Adrenal gland (tissue), 12 donors: ENCODE results near the gene SORBS1. TPM values are rescaled to one million over a fixed set of nuclear protein-coding genes. Genes with fewer than 3 reads are reported as not detected.
A peak's percentile ranks its signal among the peaks of the same experiment; 100 is the strongest.

Experiments
- DNase-seq, 7 donors: peaks; one replicate each; pipeline ENCODE4 v3.0.0-alpha.2; 2019 to 2020
- H3K27ac ChIP-seq, 5 donors: fragments of 200-600 bp; sonication (generic) in 4 of 5; 1 replicate in 3 of 5; 2 replicates in 2 of 5; pipeline versions ENCODE4 v1.5.1 to v1.8.0; 2016 to 2020; ENCODE audit warnings: mild to moderate bottlenecking in 1 of 5
- H3K27me3 ChIP-seq: fragments of 200-600 bp; 2 replicates; pipeline ENCODE4 v1.8.0; 2021
- H3K36me3 ChIP-seq, 2 donors: fragments of 200-600 bp; replicated peaks in 1 of 2; 1 replicate in 1 of 2; 2 replicates in 1 of 2; pipeline versions ENCODE4 v1.5.1 to v1.8.0; 2018 to 2022
- H3K4me1 ChIP-seq, 2 donors: fragments of 200-600 bp; replicated peaks in 1 of 2; 1 replicate in 1 of 2; 2 replicates in 1 of 2; pipeline versions ENCODE4 v1.5.1 to v1.8.0; 2018 to 2021
- H3K4me3 ChIP-seq, 4 donors: fragments of 200-600 bp; sonication (generic) in 3 of 4; one replicate each; pipeline ENCODE4 v1.5.1; 2016 to 2018
- H3K9me3 ChIP-seq, 3 donors: fragments of 200-600 bp; sonication (generic) in 1 of 3; replicated peaks in 1 of 3; 1 replicate in 2 of 3; 2 replicates in 1 of 3; pipeline versions ENCODE4 v1.5.1 to v1.8.0; 2016 to 2021
- POLR2A ChIP-seq, 2 donors: fragments of 450-650 bp; IDR thresholded peaks; one replicate each; pipeline ENCODE4 v1.6.1; 2017; ENCODE audit warnings: antibody characterized with exemption in 2 of 2, mild to moderate bottlenecking in 2 of 2, moderate library complexity in 1 of 2
- WGBS, 4 donors: extraction: QIAGEN DNeasy Blood & Tissue Kit in 2 of 4; methylation state at CpG; one replicate each; pipeline versions ENCODE4 v1.1.5 to v1.1.7; 2013 to 2017; 5-methylcytosine and 5-hydroxymethylcytosine counted together
- intact Hi-C, 2 donors: fragments of 100-400 bp; cut with DNase I; formaldehyde crosslinking; loops; one replicate each; pipeline versions ENCODE4 v1.14.1 to v1.15.0; 2022 to 2023
- polyA plus RNA-seq, 3 donors: library from polyadenylated mRNA; stranded (reverse); fragments of 200-250 nt in 2 of 3; fragments of 350-450 nt in 1 of 3; fragmentation: Illumina TruSeq in 1 of 3; extraction: RNeasy Lipid Tissue Mini Kit (QIAGEN cat#74804) in 1 of 3; gene quantifications; one replicate each; pipeline ENCODE4 v1.2.3, GENCODE V29; 2013 to 2014
- total RNA-seq, 9 donors: library from RNA; depleted of rRNA in 4 of 9; stranded (reverse); fragments of >200 nt in 4 of 9; fragments of 120-200 nt in 1 of 9; fragmentation: NEBNext Ultra II Directional in 1 of 9; extraction: Animal tissue kit (Norgen Biotek cat#: 25700) in 1 of 9; gene quantifications; one replicate each; pipeline versions ENCODE4 v1.1.0 to v1.2.4, GENCODE V29; 2013 to 2023
- TF ChIP-seq, protein P1 (sequence below), 6 experiments: fragments of 450-650 bp in 4 of 6; fragments of 200-600 bp in 2 of 6; sonication (generic) in 1 of 6; IDR thresholded peaks; 1 replicate in 5 of 6; 2 replicates in 1 of 6; pipeline versions ENCODE4 v1.5.1 to v1.8.0; 2016 to 2021; ENCODE audit warnings: antibody characterized with exemption in 6 of 6, mild to moderate bottlenecking in 2 of 6, moderate library complexity in 1 of 6
- donor health status: healthy with polysubstance abuse.
- donor health status: Bipolar disorder and iron deficiency.
- donor health status: DM: yes; HTN: yes; CAD: no.
- donor health status: DM: no; HTN: no; CAD: no.
- donor health status: DM: no; HTN: no; CAD: no.
- donor health status: DM: yes; HTN: yes; CAD: no.

Gene SORBS1
- total and polyA plus RNA-seq, 12 donors, result 9.5 to 43.4 (median 19.0) TPM

DNA sequence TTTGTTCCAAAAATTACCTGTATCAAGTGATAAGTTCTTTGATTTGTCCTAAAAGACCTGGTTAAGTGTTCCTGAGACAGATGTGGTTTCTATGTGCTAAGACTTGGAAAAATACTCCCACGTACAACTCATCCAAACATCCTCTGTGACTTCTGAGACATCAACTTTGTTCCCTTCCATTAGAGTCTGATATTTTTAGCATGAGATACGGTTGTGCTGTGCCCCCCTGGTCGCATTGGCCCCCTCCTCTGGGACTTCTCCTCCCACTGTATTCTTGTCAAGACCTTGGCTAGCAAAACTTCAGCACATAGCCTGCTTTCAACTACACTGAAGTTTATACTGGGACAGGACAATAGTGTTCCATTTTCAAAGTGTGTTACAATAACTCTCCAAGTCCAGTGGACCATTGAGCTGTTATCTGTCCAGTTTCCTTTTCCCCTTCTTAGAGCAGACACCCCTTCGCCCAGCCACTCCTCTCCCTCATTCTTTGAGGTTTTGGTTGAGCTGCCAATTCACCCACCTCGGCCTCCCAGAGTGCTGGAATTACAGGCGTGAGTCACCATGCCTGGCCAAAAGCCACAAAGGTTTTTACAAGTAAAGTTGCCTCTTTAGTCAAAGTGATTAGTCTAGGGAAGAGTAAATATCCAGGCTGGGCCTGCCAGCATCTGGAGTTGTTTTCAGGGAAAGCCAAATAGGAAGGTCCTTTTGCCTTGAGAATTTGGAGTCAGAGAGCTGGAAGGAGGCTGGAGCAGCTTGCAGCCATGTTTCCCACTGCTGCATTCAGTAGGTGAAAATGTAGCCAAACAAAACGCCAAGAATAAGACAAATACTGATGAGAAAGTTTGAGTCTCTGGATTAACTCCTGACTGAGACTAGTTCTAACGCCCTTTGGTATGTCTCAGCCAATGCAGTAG lies 252.5 kb downstream of the SORBS1 start:
- H3K4me3 ChIP-seq, result no peak overlapping the region
- peak overlapping the region in 2 of 5 donors; percentile 28 to 74 for H3K27ac ChIP-seq
- 24 to 40% (median 39%) methylated on average over 8 of the region's 8 CpGs for WGBS, 4 donors
- no peaks in the 10 kb centered on the region for H3K36me3 ChIP-seq
- intact Hi-C loops, result no loop called here
- H3K27me3 ChIP-seq, result no peaks in the 10 kb centered on the region
- peak; percentile 48 to 92 (median 88) for DNase-seq
- no peaks in the 10 kb centered on the region for H3K9me3 ChIP-seq
- H3K4me1 ChIP-seq, result peaks cover 0 to 20% of the 10 kb centered on the region in 2 donors
- TF ChIP-seq, protein P1, sequence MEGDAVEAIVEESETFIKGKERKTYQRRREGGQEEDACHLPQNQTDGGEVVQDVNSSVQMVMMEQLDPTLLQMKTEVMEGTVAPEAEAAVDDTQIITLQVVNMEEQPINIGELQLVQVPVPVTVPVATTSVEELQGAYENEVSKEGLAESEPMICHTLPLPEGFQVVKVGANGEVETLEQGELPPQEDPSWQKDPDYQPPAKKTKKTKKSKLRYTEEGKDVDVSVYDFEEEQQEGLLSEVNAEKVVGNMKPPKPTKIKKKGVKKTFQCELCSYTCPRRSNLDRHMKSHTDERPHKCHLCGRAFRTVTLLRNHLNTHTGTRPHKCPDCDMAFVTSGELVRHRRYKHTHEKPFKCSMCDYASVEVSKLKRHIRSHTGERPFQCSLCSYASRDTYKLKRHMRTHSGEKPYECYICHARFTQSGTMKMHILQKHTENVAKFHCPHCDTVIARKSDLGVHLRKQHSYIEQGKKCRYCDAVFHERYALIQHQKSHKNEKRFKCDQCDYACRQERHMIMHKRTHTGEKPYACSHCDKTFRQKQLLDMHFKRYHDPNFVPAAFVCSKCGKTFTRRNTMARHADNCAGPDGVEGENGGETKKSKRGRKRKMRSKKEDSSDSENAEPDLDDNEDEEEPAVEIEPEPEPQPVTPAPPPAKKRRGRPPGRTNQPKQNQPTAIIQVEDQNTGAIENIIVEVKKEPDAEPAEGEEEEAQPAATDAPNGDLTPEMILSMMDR (IDR thresholded peaks at IDR 0.05), result no peak
- no peak for TF ChIP-seq POLR2A (IDR thresholded peaks at IDR 0.05)

DNA sequence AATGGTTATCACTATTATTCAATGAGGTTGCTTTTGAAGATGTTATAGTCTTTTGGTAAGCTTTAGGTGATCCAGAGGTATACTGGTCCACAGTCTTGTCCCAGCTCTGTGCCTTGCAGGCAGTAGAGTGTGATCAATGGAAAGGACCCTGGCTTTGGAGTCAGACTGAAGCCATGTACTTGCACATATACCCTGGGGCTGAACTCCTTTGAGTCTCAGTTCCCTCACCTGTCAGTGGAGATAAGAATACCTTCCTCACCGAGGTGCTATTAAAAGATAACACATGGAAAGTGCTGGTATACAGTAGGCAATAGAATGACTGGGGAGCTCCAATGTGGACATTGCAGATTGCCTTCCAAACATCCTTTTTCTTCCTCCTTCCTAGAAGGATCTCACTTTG lies 254.3 kb downstream of the SORBS1 start:
- 77 to 100% (median 92%) methylated on average over 1 of the region's 1 CpG for WGBS, 4 donors
- no peaks in the 10 kb centered on the region for H3K36me3 ChIP-seq
- H3K4me1 ChIP-seq, result peaks cover 0 to 6% of the 10 kb centered on the region in 2 donors
- no peak for TF ChIP-seq POLR2A (IDR thresholded peaks at IDR 0.05)
- TF ChIP-seq, protein P1 (IDR thresholded peaks at IDR 0.05), result no peak
- H3K4me3 ChIP-seq, result no peak overlapping the region
- no peaks in the 10 kb centered on the region for H3K27me3 ChIP-seq
- no peak overlapping the region for H3K27ac ChIP-seq
- intact Hi-C loops, result no loop called here
- H3K9me3 ChIP-seq, result no peaks in the 10 kb centered on the region
- DNase-seq, result no peak

DNA sequence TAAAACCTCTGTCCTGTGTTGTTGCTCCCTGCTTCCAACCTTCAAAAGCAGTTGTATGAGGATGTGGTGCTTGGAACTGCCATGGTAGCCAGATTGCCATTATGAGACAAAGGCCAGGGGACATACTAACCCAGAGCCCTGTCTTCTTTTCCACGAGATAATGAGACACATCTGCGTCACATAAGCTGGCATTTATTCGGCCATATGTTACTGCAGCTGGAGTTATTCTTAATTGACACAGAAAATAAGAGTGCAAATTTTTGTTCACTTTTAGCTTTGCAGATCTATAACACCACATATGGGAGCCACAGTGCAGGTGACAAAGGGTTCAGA lies 254.9 kb downstream of the SORBS1 start:
- intact Hi-C loops, result no loop called here
- TF ChIP-seq POLR2A (IDR thresholded peaks at IDR 0.05), result no peak
- TF ChIP-seq, protein P1 (IDR thresholded peaks at IDR 0.05), result no peak
- Histone ChIP-seq H3K36me3 (no peaks in the 10 kb centered on the region), H3K4me3 (no peak overlapping the region), H3K4me1 (peaks cover 0 to 5% of the 10 kb centered on the region in 2 donors), H3K9me3 (no peaks in the 10 kb centered on the region), H3K27ac (no peak overlapping the region), H3K27me3 (no peaks in the 10 kb centered on the region)
- WGBS, 4 donors, result 63 to 79% (median 71%) methylated on average over 3 of the region's 3 CpGs
- no peak for DNase-seq

DNA sequence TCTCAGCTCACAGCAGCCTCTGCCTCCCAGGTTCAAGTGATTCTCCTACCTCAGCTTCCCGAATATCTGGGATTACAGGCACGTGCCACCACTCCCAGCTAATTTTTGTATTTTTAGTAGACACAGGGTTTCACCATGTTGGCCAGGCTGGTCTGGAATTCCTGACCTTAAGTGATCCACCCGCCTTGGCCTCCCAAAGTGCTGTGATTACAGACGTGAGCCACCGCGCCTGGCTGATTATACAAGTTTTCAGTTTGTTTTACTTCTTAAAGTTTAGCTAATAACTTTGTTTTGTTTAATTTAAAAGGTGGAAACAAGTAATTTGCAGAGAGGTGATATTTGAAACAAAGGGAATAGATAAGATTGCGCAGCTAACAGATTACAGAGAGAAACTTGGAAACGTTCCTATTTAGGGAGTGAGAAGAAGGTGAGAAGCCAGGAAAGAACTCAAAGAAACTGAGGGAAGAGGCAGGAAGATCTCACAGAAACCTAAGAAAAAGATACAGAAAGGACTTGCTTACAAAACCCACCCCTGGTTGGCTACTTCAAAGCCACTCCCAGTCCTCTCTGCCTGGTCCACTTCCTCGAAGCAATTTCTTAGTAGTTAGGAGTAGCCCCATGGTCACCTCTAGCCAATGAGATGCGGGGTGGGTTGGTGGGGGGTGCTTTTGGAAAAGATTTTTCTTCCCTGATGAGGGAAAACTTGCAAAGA lies 255.4 kb downstream of the SORBS1 start:
- Histone ChIP-seq H3K27ac (no peak overlapping the region), H3K4me3 (no peak overlapping the region)
- WGBS, 4 donors, result 60 to 72% (median 68%) methylated on average over 10 of the region's 10 CpGs

More for the DNA sequence above, 255.4 kb downstream of the SORBS1 start:
- H3K4me1 ChIP-seq, result peaks cover 0 to 5% of the 10 kb centered on the region in 2 donors
- intact Hi-C loops, result no loop called here
- DNase-seq, result no peak
- H3K27me3 ChIP-seq, result no peaks in the 10 kb centered on the region
- no peaks in the 10 kb centered on the region for H3K36me3 ChIP-seq
- no peaks in the 10 kb centered on the region for H3K9me3 ChIP-seq
- TF ChIP-seq POLR2A (IDR thresholded peaks at IDR 0.05), result no peak
- TF ChIP-seq, protein P1 (IDR thresholded peaks at IDR 0.05), result no peak
